MM.1S (cell line): ENCODE measurements around the gene TMEM190.

Experiments used
- EZH2 ChIP-seq: fragments of 300-600 bp; sonication (generic); optimal IDR thresholded peaks from 2 replicates; pipeline ENCODE3; 2017; ENCODE audit warnings: low read depth, mild to moderate bottlenecking, antibody characterized with exemption, low read length, mixed read lengths
- EZH2phosphoT487 ChIP-seq: fragments of 300-600 bp; sonication (generic); IDR thresholded peaks from 2 replicates; pipeline ENCODE4 v1.6.1; 2018; ENCODE audit warnings: antibody characterized with exemption, low read length
- TF ChIP-seq, protein P1 (sequence below): fragments of 300-600 bp; sonication (generic); IDR thresholded peaks from 2 replicates; pipeline ENCODE4 v1.5.1; 2016; ENCODE audit warnings: antibody characterized with exemption, low read length, mixed read lengths

DNA sequence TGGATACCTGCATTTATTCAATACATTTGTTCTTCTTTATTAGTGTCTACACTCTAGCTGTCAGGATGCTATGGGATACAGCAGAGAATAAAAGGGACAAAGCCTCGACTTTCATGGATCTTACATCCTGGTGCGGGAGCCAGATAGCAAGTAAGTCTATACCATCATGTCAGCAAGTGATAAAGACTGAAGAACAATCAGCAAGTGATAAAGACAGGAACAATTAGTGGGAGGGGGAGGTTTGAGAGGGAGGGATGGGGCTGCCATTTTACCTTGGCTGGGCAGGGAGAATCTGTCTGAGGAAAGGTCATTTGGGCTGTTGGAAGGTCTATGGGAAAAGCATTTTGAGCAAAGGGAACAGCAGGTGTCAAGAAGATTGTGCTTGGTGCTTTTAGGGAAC lies 33.5 kb downstream of the TMEM190 start:
- TF ChIP-seq, protein P1, sequence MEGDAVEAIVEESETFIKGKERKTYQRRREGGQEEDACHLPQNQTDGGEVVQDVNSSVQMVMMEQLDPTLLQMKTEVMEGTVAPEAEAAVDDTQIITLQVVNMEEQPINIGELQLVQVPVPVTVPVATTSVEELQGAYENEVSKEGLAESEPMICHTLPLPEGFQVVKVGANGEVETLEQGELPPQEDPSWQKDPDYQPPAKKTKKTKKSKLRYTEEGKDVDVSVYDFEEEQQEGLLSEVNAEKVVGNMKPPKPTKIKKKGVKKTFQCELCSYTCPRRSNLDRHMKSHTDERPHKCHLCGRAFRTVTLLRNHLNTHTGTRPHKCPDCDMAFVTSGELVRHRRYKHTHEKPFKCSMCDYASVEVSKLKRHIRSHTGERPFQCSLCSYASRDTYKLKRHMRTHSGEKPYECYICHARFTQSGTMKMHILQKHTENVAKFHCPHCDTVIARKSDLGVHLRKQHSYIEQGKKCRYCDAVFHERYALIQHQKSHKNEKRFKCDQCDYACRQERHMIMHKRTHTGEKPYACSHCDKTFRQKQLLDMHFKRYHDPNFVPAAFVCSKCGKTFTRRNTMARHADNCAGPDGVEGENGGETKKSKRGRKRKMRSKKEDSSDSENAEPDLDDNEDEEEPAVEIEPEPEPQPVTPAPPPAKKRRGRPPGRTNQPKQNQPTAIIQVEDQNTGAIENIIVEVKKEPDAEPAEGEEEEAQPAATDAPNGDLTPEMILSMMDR: no peak
- TF ChIP-seq EZH2: no peak
- no peak for TF ChIP-seq EZH2phosphoT487
